ENCODE data around the gene HSD11B2. TPM values are rescaled to one million over a fixed set of nuclear protein-coding genes. Genes with fewer than 3 reads are reported as not detected.

HSD11B2 gene
- total and polyA plus RNA-seq, 2 of the 4 experiments (the other 2 are of a cell fraction): 0.26 TPM; not detected in 1

DNA sequence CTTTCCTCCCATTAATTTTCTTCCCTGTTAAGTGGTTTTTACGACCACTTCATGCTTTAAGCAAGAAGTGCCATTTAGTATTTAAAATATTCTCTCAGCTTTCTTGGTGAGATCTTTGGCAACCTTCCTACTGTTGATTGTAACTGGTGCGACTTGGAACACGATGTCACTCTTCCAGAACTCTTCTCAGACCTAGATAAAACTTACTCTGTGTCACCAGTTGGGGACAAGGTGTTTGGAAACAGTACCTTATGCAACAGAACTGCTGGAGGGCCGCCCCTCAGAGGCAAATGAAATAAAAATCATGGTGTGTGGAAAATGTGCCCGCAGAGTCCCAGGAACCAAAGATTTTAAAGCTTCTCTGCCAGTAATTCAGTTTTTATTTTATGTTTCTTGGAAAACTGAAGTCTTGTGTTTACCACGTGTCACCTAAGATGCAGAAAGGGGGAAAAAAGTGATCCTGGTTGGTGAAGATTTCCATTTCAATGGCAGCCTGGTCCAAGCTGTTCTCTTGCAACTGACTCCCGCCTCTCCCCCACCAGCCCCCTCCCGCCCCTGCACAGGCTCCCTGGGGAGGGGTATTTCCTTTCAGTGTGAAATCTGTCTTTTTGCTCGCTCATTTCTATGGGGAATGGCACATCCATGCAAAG lies 7.2 kb upstream of the HSD11B2 start:
- in situ Hi-C loops (cut with MboI; ENCODE audit: low sequenced_read_pairs): no loop called here
- CTCF ChIA-PET: interaction anchor here (0.8 kb wide), 1 partner anchor 10 kb away, joined by 3 read pairs; no protein-coding TSS in a partner anchor
- H3K9me3 ChIP-seq (ENCODE audit: control insufficient read depth, insufficient read depth, low read length): no peaks in the 10 kb centered on the region
- H2AK9ac ChIP-seq (replicated peaks; ENCODE audit: low read depth, low read length, poor library complexity): no peak overlapping the region
- no peak overlapping the region for H4K91ac ChIP-seq (ENCODE audit: insufficient read depth, low read depth, low read length)
- H3K18ac ChIP-seq (ENCODE audit: low read depth, low read length): no peak overlapping the region
- intact Hi-C loops (cut with micrococcal nuclease): no loop called here
- H3K79me1 ChIP-seq (ENCODE audit: low read depth in 1 of 2, low read length in 2 of 2): no peaks in the 10 kb centered on the region
- POLR2A ChIA-PET (ENCODE audit: unreplicated experiment): no interaction called here
- H4K8ac ChIP-seq (ENCODE audit: low read depth in 2 of 2, low read length in 2 of 2): no peak overlapping the region
- no peak overlapping the region for H3K4me3 ChIP-seq (ENCODE audit: insufficient read depth, low read depth, low read length)
- no peak overlapping the region for H3K4ac ChIP-seq (ENCODE audit: low read depth, low read length)
- H3K56ac ChIP-seq (ENCODE audit: extremely low read depth, insufficient read depth, low read length): no peak overlapping the region
- H3K9me1 ChIP-seq (ENCODE audit: insufficient read depth, low read length): no peaks in the 10 kb centered on the region
- no peaks in the 10 kb centered on the region for H3K36me3 ChIP-seq (ENCODE audit: control insufficient read depth, insufficient read depth, low read length)
- no peak for DNase-seq
- H4K5ac ChIP-seq (ENCODE audit: low read depth, low read length): no peak overlapping the region
- H3K23ac ChIP-seq (ENCODE audit: low read depth, low read length): no peak overlapping the region
- H3K9ac ChIP-seq (ENCODE audit: low read depth, low read length): no peak overlapping the region
- H3K4me2 ChIP-seq (ENCODE audit: low read depth, low read length): no peak overlapping the region
- H3K27me3 ChIP-seq (ENCODE audit: control insufficient read depth, insufficient read depth, low read length): peaks cover 36% of the 10 kb centered on the region
- H2BK5ac ChIP-seq (ENCODE audit: low read depth, low read length, poor library complexity, severe bottlenecking): no peak overlapping the region
- H4K20me1 ChIP-seq (ENCODE audit: insufficient read depth, low read length): peaks cover 4% of the 10 kb centered on the region; the same call in 1 of the 2 replicates
- BruUV-seq (replicated peaks): no TSS peak
- no peak overlapping the region for H3K14ac ChIP-seq (replicated peaks; ENCODE audit: low read depth, low read length)
- no peak overlapping the region for H2BK20ac ChIP-seq (ENCODE audit: low read depth, low read length)
- dilution Hi-C loops (cut with HindIII; ENCODE audit: low sequenced_read_pairs, unreplicated experiment): no loop called here
- H2AFZ ChIP-seq (replicated peaks; ENCODE audit: low read length, poor library complexity): no peak overlapping the region
- H2BK15ac ChIP-seq (ENCODE audit: low read depth, low read length): no peak overlapping the region
- no peak overlapping the region for H3K27ac ChIP-seq (ENCODE audit: insufficient read depth, low read length)
- TF ChIP-seq CHD1 (IDR thresholded peaks at IDR 0.05; ENCODE audit: low read depth, low read length) (no peak), MXI1 (IDR thresholded peaks at IDR 0.05; ENCODE audit: borderline replicate concordance, low read depth, low read length) (no peak), POLR2A (IDR thresholded peaks at IDR 0.05; ENCODE audit: low read depth, low read length) (no peak), MAFK (IDR thresholded peaks at IDR 0.05; ENCODE audit: low read depth, low read length) (no peak), SMC3 (IDR thresholded peaks at IDR 0.05; ENCODE audit: low read depth, low read length) (no peak), CEBPB (IDR thresholded peaks at IDR 0.05; ENCODE audit: low read depth, low read length) (no peak), BHLHE40 (IDR thresholded peaks at IDR 0.05; ENCODE audit: low read depth, low read length) (no peak)
- TF ChIP-seq, protein P1, sequence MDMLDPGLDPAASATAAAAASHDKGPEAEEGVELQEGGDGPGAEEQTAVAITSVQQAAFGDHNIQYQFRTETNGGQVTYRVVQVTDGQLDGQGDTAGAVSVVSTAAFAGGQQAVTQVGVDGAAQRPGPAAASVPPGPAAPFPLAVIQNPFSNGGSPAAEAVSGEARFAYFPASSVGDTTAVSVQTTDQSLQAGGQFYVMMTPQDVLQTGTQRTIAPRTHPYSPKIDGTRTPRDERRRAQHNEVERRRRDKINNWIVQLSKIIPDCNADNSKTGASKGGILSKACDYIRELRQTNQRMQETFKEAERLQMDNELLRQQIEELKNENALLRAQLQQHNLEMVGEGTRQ (IDR thresholded peaks at IDR 0.05; ENCODE audit: low read depth, low read length): no peak
- TF ChIP-seq, protein P2, sequence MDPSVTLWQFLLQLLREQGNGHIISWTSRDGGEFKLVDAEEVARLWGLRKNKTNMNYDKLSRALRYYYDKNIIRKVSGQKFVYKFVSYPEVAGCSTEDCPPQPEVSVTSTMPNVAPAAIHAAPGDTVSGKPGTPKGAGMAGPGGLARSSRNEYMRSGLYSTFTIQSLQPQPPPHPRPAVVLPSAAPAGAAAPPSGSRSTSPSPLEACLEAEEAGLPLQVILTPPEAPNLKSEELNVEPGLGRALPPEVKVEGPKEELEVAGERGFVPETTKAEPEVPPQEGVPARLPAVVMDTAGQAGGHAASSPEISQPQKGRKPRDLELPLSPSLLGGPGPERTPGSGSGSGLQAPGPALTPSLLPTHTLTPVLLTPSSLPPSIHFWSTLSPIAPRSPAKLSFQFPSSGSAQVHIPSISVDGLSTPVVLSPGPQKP (IDR thresholded peaks at IDR 0.05; ENCODE audit: borderline replicate concordance, low read depth, low read length): no peak
- no peak overlapping the region for H2BK120ac ChIP-seq (ENCODE audit: low read depth, low read length)
- H3K4me1 ChIP-seq (ENCODE audit: control insufficient read depth, insufficient read depth, low read length): no peaks in the 10 kb centered on the region; the same call in 1 of the 2 replicates
- no peak overlapping the region for H2AK5ac ChIP-seq (ENCODE audit: low read depth, low read length)
- no CpG with 5 or more reads among the region's 9 CpGs for WGBS, 2 experiments (ENCODE audit: extremely low coverage in 2 of 2, insufficient read length in 1 of 2)
- no peak for ATAC-seq (ENCODE audit: low read depth)

Measured in IMR-90 (cell line).